Neuronal stem cell (in vitro differentiated cells): ENCODE measurements around the gene TNFRSF12A.

ENCODE experiments used
- DNase-seq: peaks from one replicate; pipeline ENCODE4 v3.0.0-alpha.2; 2013; ENCODE audit warnings: low spot score
- H2AFZ ChIP-seq: one replicate; pipeline ENCODE4 v1.6.1; 2013; ENCODE audit warnings: mild to moderate bottlenecking, low read length, inconsistent platforms
- H2AK5ac ChIP-seq: 2 replicates; pipeline ENCODE4 v1.6.1; 2013; ENCODE audit warnings: low read depth, mild to moderate bottlenecking, inconsistent platforms, low read length, moderate library complexity, mixed read lengths
- H2BK120ac ChIP-seq: 2 replicates; pipeline ENCODE4 v1.6.1; 2013; ENCODE audit warnings: low read depth, mild to moderate bottlenecking, inconsistent platforms, low read length, moderate library complexity, mixed read lengths
- H2BK12ac ChIP-seq: one replicate; pipeline ENCODE4 v1.6.1; 2013; ENCODE audit warnings: low read length, inconsistent platforms
- H2BK15ac ChIP-seq: 2 replicates; pipeline ENCODE4 v1.6.1; 2013; ENCODE audit warnings: mild to moderate bottlenecking, low read length, inconsistent platforms, mixed read lengths
- H2BK5ac ChIP-seq: one replicate; pipeline ENCODE4 v1.6.1; 2013; ENCODE audit warnings: inconsistent platforms, mild to moderate bottlenecking, low read length, moderate library complexity
- H3K14ac ChIP-seq: one replicate; pipeline ENCODE4 v1.6.1; 2013; ENCODE audit warnings: low read length, inconsistent platforms
- H3K18ac ChIP-seq: 2 replicates; pipeline ENCODE4 v1.6.1; 2013; ENCODE audit warnings: low read length, inconsistent platforms
- H3K23ac ChIP-seq: 2 replicates; pipeline ENCODE4 v1.6.1; 2013; ENCODE audit warnings: low read depth, mild to moderate bottlenecking, mixed read lengths, low read length, inconsistent platforms; ENCODE audit not compliant: poor library complexity
- H3K27ac ChIP-seq: replicated peaks from 3 replicates; pipeline ENCODE4 v1.5.1; 2013; ENCODE audit warnings: low read length, inconsistent platforms
- H3K27me3 ChIP-seq, 3 experiments: 2 replicates each; pipeline ENCODE4 v1.6.1; 2013; ENCODE audit warnings: low read length in 3 of 3, mild to moderate bottlenecking in 2 of 3, inconsistent platforms in 1 of 3, low read depth in 1 of 3, mixed read lengths in 1 of 3, moderate library complexity in 1 of 3; ENCODE audit not compliant: control insufficient read depth in 3 of 3, insufficient read depth in 3 of 3
- H3K36me3 ChIP-seq, 2 donors: replicated peaks in 1 of 2; 2 replicates each; pipeline ENCODE4 v1.6.1; 2013; ENCODE audit warnings: low read length in 2 of 2; ENCODE audit not compliant: control insufficient read depth in 2 of 2, insufficient read depth in 2 of 2
- H3K4ac ChIP-seq: 2 replicates; pipeline ENCODE4 v1.6.1; 2013; ENCODE audit warnings: inconsistent platforms, mild to moderate bottlenecking, low read length, moderate library complexity
- H3K4me1 ChIP-seq, 2 donors: 1 replicate in 1 of 2; 2 replicates in 1 of 2; pipeline ENCODE4 v1.6.1; 2013; ENCODE audit warnings: low read length in 2 of 2, low read depth in 1 of 2; ENCODE audit not compliant: control insufficient read depth in 2 of 2, insufficient read depth in 1 of 2
- H3K4me2 ChIP-seq: one replicate; pipeline ENCODE4 v1.6.1; 2013; ENCODE audit warnings: mild to moderate bottlenecking, low read length, inconsistent platforms; ENCODE audit not compliant: insufficient read depth, poor library complexity, severe bottlenecking
- H3K4me3 ChIP-seq, 2 donors: 2 replicates each; pipeline ENCODE4 v1.5.1; 2013; ENCODE audit warnings: low read length in 2 of 2, mild to moderate bottlenecking in 2 of 2, inconsistent platforms in 1 of 2, moderate library complexity in 1 of 2
- H3K79me1 ChIP-seq: one replicate; pipeline ENCODE4 v1.6.1; 2013; ENCODE audit warnings: low read depth, mild to moderate bottlenecking, inconsistent platforms, low read length, moderate library complexity
- H3K9ac ChIP-seq: one replicate; pipeline ENCODE4 v1.6.1; 2013; ENCODE audit warnings: mild to moderate bottlenecking, low read depth, low read length, inconsistent platforms; ENCODE audit not compliant: poor library complexity
- H3K9me3 ChIP-seq, 2 donors: replicated peaks in 1 of 2; 2 replicates each; pipeline versions ENCODE3 to v1.6.1; 2013; ENCODE audit warnings: low read length in 2 of 2, mild to moderate bottlenecking in 2 of 2, inconsistent platforms in 1 of 2, low read depth in 1 of 2, mixed read lengths in 1 of 2, moderate library complexity in 1 of 2; ENCODE audit not compliant: control insufficient read depth in 2 of 2, insufficient read depth in 1 of 2
- H4K8ac ChIP-seq: one replicate; pipeline ENCODE4 v1.6.1; 2013; ENCODE audit warnings: low read depth, mild to moderate bottlenecking, inconsistent platforms, low read length, moderate library complexity
- H4K91ac ChIP-seq: one replicate; pipeline ENCODE4 v1.6.1; 2013; ENCODE audit warnings: low read length, low read depth, mild to moderate bottlenecking, inconsistent platforms; ENCODE audit not compliant: poor library complexity
- WGBS, 2 donors: extraction: QIAGEN DNeasy Blood & Tissue Kit; methylation state at CpG; one replicate each; pipeline ENCODE4 v1.1.7; 2013; ENCODE audit warnings: missing lambda C conversion rate in 2 of 2, mixed read lengths in 1 of 2; ENCODE audit not compliant: insufficient read length in 2 of 2, insufficient replicate concordance in 1 of 2; ENCODE audit errors: extremely low coverage in 2 of 2; 5-methylcytosine and 5-hydroxymethylcytosine counted together

The TNFRSF12A gene

DNA sequence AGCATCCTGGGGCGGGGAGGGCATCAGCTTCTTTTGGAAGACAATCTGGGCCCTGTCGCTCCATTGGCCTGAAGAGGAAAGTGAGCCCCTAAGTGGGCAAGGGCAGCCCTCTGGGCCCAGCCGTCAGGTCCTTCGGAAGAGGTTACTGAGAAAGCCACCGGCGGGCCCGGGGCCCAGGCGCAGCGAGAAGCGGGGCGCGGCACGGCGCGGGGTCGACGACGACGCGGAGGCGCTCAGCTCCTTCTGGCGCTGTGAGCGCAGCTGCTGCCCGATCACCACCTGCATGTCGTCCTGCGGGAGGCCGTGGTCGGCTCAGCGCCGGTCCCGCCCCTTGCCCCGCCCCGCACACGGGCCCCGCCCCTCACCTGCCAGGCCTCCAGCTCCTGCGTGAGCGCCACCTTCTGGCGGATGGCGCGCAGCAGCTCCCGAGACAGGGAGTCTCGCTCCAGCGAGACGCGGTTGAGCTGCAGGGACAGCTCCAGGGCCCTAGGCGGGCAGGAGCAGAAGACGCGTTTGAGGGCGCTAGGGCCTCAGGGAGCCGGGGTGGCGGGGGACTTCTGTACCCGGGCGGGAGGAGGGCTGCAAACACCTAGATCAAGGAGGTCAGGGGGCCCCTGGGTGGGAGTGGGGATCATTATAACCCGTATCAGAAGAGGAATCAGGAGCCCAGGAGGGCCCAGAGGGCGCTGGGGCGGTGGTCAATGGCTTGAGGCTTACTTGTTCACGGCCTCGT lies 8.0 kb downstream of the TNFRSF12A start:
- Histone ChIP-seq H3K79me1 (peaks cover under 1% of the 10 kb centered on the region), H4K8ac (peak overlapping the region; percentile 52), H3K27me3 (peaks cover 0 to 11% (median 5%) of the 10 kb centered on the region in 3 experiments), H3K4me3 (peak overlapping the region in 1 of 2 donors; percentile 21), H2BK12ac (no peak overlapping the region), H3K4me1 (peaks cover 8 to 11% of the 10 kb centered on the region in 2 donors), H3K18ac (peak overlapping the region; percentile 68), H2BK5ac (no peak overlapping the region), H3K9me3 (no peaks in the 10 kb centered on the region), H3K27ac (no peak overlapping the region), H2AFZ (no peak overlapping the region), H3K4me2 (peak overlapping the region; percentile 43), H2AK5ac (peak overlapping the region; percentile 96), H3K4ac (no peak overlapping the region), H3K14ac (no peak overlapping the region), H2BK120ac (peak overlapping the region; percentile 2), H3K9ac (peak overlapping the region; percentile 72), H4K91ac (no peak overlapping the region), H3K36me3 (peaks cover 9 to 26% of the 10 kb centered on the region in 2 donors), H3K23ac (peak overlapping the region; percentile 94), H2BK15ac (peak overlapping the region; percentile 97)
- WGBS, 2 donors, result no CpG with 5 or more reads among the region's 58 CpGs
- peak; percentile 91 for DNase-seq

DNA sequence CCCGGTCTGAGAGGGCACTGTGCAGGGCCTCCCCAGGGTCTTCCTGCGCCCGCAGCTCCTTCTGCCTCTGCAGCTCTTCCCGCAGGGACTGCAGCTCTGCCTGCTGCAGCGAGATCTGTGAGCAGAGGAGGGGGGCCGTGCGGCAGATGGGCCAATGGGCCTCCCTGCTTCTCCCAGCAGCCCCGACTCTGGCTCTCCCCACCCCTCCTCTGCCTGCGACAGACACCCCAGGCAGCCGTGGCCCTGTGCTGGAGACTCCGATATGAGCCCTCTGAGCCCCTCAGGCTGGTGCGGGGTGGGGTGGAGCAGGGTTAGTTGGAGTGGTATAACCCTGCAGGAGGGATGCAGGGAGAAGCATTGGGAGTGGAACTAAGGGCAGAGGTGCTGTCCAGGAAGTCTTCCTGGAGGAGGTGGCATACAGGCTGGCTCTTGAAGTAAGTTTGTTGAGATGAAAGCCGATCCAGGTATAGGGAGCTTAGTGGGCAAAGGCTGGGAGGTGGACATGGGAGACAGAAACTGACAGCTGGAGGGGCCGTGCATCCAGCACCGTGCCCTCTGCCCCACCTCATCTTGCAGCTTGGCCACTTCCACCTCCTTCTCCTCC lies 8.7 kb downstream of the TNFRSF12A start:
- no peak overlapping the region for H4K91ac ChIP-seq
- no peak overlapping the region for H3K4me3 ChIP-seq

DNA sequence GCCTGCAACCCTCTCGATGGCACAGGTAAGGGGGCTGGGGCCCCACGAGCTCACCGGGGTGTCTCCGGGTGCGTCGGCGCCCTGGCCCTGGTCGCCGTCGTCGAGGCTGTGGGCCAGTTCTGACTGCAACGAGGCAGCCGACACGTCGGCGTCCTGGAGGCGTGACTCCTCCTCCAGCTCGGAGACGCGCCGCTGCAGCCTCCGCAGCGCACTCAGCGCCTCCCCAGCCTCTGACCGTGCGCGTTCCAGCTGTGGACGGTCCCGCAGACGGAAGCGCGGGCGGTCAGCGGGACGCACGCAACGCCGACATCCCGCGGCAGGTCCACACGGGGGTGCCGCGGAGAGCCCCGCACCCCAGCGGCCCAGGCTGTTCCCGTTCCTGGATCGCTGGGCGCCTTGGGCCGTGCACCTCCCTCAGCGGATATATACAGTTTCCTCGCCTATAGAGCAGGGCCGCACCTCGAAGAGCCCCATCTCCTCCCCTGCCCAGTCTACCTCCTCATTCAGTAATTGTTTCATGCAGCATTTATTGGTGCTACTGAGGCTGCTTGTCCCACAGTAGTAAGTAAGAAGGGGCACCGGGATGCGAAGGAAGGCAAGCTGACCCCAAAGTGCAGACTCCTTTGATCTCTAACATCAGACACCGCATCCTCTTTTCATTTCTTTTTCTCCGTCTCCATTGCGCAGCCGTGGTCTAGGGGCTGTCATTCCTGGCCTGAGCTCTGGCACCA lies 9.5 kb downstream of the TNFRSF12A start:
- no peak overlapping the region for H3K18ac ChIP-seq
- H2BK120ac ChIP-seq, result peak overlapping the region; percentile 2
- peak overlapping the region; percentile 73 for H2AK5ac ChIP-seq
- H2BK15ac ChIP-seq, result no peak overlapping the region
- H3K27me3 ChIP-seq, result peaks cover 0 to 25% (median 8%) of the 10 kb centered on the region in 3 experiments
- peak overlapping the region; percentile 67 for H3K9ac ChIP-seq
- DNase-seq, result no peak
- no peak overlapping the region for H3K4me2 ChIP-seq
- H3K27ac ChIP-seq, result no peak overlapping the region
- peaks cover 9 to 26% of the 10 kb centered on the region in 2 donors for H3K36me3 ChIP-seq
- WGBS, 2 donors, result no CpG with 5 or more reads among the region's 59 CpGs
- no peak overlapping the region for H3K23ac ChIP-seq
- no peak overlapping the region for H3K14ac ChIP-seq
- peaks cover 3 to 5% of the 10 kb centered on the region in 2 donors for H3K4me1 ChIP-seq
- H2AFZ ChIP-seq, result no peak overlapping the region
- H3K4me3 ChIP-seq, result no peak overlapping the region
- H2BK5ac ChIP-seq, result peak overlapping the region; percentile 67
- peak overlapping the region; percentile 86 for H2BK12ac ChIP-seq
- no peaks in the 10 kb centered on the region for H3K9me3 ChIP-seq
- H3K4ac ChIP-seq, result no peak overlapping the region
- no peak overlapping the region for H4K8ac ChIP-seq
- H3K79me1 ChIP-seq, result no peaks in the 10 kb centered on the region
- no peak overlapping the region for H4K91ac ChIP-seq

More for the DNA sequence above, 8.7 kb downstream of the TNFRSF12A start:
- Histone ChIP-seq H2AK5ac (peak overlapping the region; percentile 96), H3K27ac (no peak overlapping the region), H2BK5ac (no peak overlapping the region), H3K4ac (no peak overlapping the region), H4K8ac (no peak overlapping the region), H3K9ac (peak overlapping the region; percentile 72), H3K27me3 (peaks cover 0 to 17% (median 5%) of the 10 kb centered on the region in 3 experiments), H2AFZ (no peak overlapping the region), H2BK12ac (no peak overlapping the region), H2BK15ac (peak overlapping the region; percentile 97), H2BK120ac (peak overlapping the region; percentile 2), H3K23ac (peak overlapping the region; percentile 94), H3K18ac (peak overlapping the region; percentile 59), H3K4me1 (peaks cover 4 to 5% of the 10 kb centered on the region in 2 donors), H3K79me1 (no peaks in the 10 kb centered on the region), H3K14ac (no peak overlapping the region), H3K36me3 (peaks cover 9 to 26% of the 10 kb centered on the region in 2 donors), H3K9me3 (no peaks in the 10 kb centered on the region), H3K4me2 (no peak overlapping the region)
- no peak for DNase-seq
- WGBS, 2 donors, result no CpG with 5 or more reads among the region's 15 CpGs
